Choroid plexus epithelial cell (primary cell): ENCODE measurements around the gene UPK3A.

Source experiments
- DNase-seq: peaks from one replicate; pipeline ENCODE4 v3.0.0-alpha.2; 2010; ENCODE audit warnings: low read depth
- H3K4me3 ChIP-seq: 2 replicates; pipeline ENCODE4 v1.5.1; 2011; ENCODE audit warnings: low read depth, mild to moderate bottlenecking, control low read depth, low read length, moderate library complexity
- CTCF ChIP-seq: conservative IDR thresholded peaks from 2 replicates; pipeline ENCODE4 v1.5.1; 2011; ENCODE audit warnings: low read depth, mild to moderate bottlenecking, control low read depth, inconsistent platforms, low read length, moderate library complexity

UPK3A gene

GRCh38 chr22:45338795-45339194 is 54.0 kb downstream of the UPK3A start:
- H3K4me3 ChIP-seq = no peak overlapping the region
- no peak for DNase-seq
- no peak for TF ChIP-seq CTCF

GRCh38 chr22:45340323-45340722 is 55.6 kb downstream of the UPK3A start:
- no peak for DNase-seq
- no peak overlapping the region for H3K4me3 ChIP-seq
- TF ChIP-seq CTCF = no peak

DNA sequence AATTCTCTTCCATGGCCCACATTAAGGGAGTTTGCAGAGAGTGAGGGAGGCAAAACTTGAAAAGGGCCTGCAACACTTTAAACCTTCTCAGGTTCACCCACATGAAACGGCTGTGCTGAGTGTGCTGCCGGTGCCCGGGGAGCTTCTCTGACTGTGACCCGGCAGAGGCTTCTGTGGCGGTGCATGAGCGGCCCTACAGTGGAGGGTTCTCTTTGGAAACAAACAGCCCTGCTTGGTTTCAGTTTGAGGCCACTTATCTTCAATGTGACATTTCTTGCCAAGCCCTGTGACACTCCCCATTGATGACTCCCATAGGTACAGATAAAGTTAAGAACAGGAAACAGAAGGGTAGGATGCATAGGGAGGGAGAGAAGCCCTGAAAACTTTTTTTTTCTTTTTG is 56.7 kb downstream of the UPK3A start:
- no peak for DNase-seq
- H3K4me3 ChIP-seq = no peak overlapping the region
- TF ChIP-seq CTCF = no peak

DNA sequence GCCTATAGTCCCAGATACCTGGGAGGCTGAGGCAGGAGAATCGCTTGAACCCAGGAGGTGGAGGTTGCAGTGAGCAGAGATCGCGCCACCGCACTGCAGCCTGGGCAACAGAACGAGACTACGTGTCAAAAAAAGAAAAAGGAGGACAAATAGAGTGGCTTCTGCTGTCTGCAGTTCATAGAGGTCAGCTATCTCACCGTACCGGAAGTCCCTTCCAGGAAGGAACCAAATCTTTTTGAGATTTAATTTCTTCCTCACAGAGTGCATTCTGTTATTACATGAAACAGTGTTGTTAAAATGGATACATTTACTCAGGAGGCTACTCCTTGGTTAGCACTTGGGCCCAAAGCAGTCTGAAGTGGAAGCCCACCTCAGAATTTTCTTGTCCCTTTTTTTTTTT is 58.4 kb downstream of the UPK3A start:
- no peak overlapping the region for H3K4me3 ChIP-seq
- DNase-seq = no peak
- no peak for TF ChIP-seq CTCF

- DNase-seq = peak; percentile 71
- no peak overlapping the region for H3K4me3 ChIP-seq
- TF ChIP-seq CTCF = peak; percentile 57
Observed at GRCh38 chr22:45344334-45344733, 59.6 kb downstream of the UPK3A start.
